Measurements from ENCODE around the gene GPR89B. TPM values are rescaled to one million over a fixed set of nuclear protein-coding genes. Genes with fewer than 3 reads are reported as not detected.
"Not testable (repeated sequence)": the region's sequence is repeated elsewhere in the genome, so short reads cannot be mapped to it uniquely, and the experiment has no call there.

GPR89B gene
- polyA plus RNA-seq, 3 donors, result 2.5 to 7.7 (median 7.7) TPM

GRCh38 chr1:148024918-148025317 lies 96.7 kb downstream of the GPR89B start:
- 100% methylated on average over 2 of the region's 5 CpGs for WGBS (ENCODE audit: insufficient coverage)
- not testable (repeated sequence) for H3K27me3 Mint-ChIP-seq (ENCODE audit: low read depth in 3 of 3); H3K79me2 ChIP-seq (ENCODE audit: insufficient read depth, low read length)

GRCh38 chr1:148027004-148027403 lies 98.8 kb downstream of the GPR89B start:
- intact Hi-C loops (cut with micrococcal nuclease); H3K4me3 Mint-ChIP-seq; H3K79me2 ChIP-seq (ENCODE audit: insufficient read depth, low read length); H2AFZ ChIP-seq (ENCODE audit: insufficient read depth, low read depth, low read length, poor library complexity, severe bottlenecking); H3K36me3 ChIP-seq (replicated peaks in 1 of 2; ENCODE audit: control insufficient read depth in 1 of 2, insufficient read depth in 2 of 2, low read length in 2 of 2); H3K27me3 Mint-ChIP-seq (ENCODE audit: low read depth in 3 of 3); H3K9me3 ChIP-seq (replicated peaks in 1 of 2; ENCODE audit: control insufficient read depth in 1 of 2, insufficient read depth in 1 of 2, low read length in 2 of 2); H3K27me3 ChIP-seq (ENCODE audit: control insufficient read depth in 2 of 2, insufficient read depth in 2 of 2, low read length in 2 of 2); H3K9me3 Mint-ChIP-seq; DNase-seq; H3K4me1 ChIP-seq (ENCODE audit: control insufficient read depth in 1 of 2, insufficient read depth in 2 of 2, low read length in 2 of 2); H3K9ac ChIP-seq (ENCODE audit: insufficient read depth, low read length, poor library complexity, severe bottlenecking); H3K27ac ChIP-seq (ENCODE audit: low read depth in 1 of 2, low read length in 2 of 2); H3K36me3 Mint-ChIP-seq; H3K4me3 ChIP-seq (replicated peaks in 1 of 3; ENCODE audit: low read depth in 2 of 3, low read length in 3 of 3); H3K27ac Mint-ChIP-seq; H3K4me2 ChIP-seq (replicated peaks; ENCODE audit: extremely low read depth, low read length, poor library complexity, severe bottlenecking); H4K20me1 ChIP-seq (ENCODE audit: insufficient read depth, low read length); H3K4me1 Mint-ChIP-seq: not testable (repeated sequence)
- WGBS (ENCODE audit: insufficient coverage), result no CpG with 5 or more reads among the region's 4 CpGs

More at GRCh38 chr1:148024918-148025317, 96.7 kb downstream of the GPR89B start:
- H3K4me3 ChIP-seq (replicated peaks in 1 of 3; ENCODE audit: low read depth in 2 of 3, low read length in 3 of 3); H3K4me3 Mint-ChIP-seq; H3K36me3 ChIP-seq (replicated peaks in 1 of 2; ENCODE audit: control insufficient read depth in 1 of 2, insufficient read depth in 2 of 2, low read length in 2 of 2); H3K36me3 Mint-ChIP-seq; H3K4me2 ChIP-seq (replicated peaks; ENCODE audit: extremely low read depth, low read length, poor library complexity, severe bottlenecking); H3K4me1 ChIP-seq (ENCODE audit: control insufficient read depth in 1 of 2, insufficient read depth in 2 of 2, low read length in 2 of 2); intact Hi-C loops (cut with micrococcal nuclease); DNase-seq; H3K27ac ChIP-seq (ENCODE audit: low read depth in 1 of 2, low read length in 2 of 2); H3K27me3 ChIP-seq (ENCODE audit: control insufficient read depth in 2 of 2, insufficient read depth in 2 of 2, low read length in 2 of 2); H3K27ac Mint-ChIP-seq; H3K4me1 Mint-ChIP-seq; H4K20me1 ChIP-seq (ENCODE audit: insufficient read depth, low read length); H2AFZ ChIP-seq (ENCODE audit: insufficient read depth, low read depth, low read length, poor library complexity, severe bottlenecking); H3K9me3 ChIP-seq (replicated peaks in 1 of 2; ENCODE audit: control insufficient read depth in 1 of 2, insufficient read depth in 1 of 2, low read length in 2 of 2); H3K9me3 Mint-ChIP-seq; H3K9ac ChIP-seq (ENCODE audit: insufficient read depth, low read length, poor library complexity, severe bottlenecking): not testable (repeated sequence)

GRCh38 chr1:148032247-148032646 lies 104.0 kb downstream of the GPR89B start:
- H3K4me1 Mint-ChIP-seq; H3K27ac ChIP-seq (ENCODE audit: low read depth in 1 of 2, low read length in 2 of 2); H3K79me2 ChIP-seq (ENCODE audit: insufficient read depth, low read length); H4K20me1 ChIP-seq (ENCODE audit: insufficient read depth, low read length); H3K4me3 ChIP-seq (replicated peaks in 1 of 3; ENCODE audit: low read depth in 2 of 3, low read length in 3 of 3); H3K36me3 Mint-ChIP-seq; H3K36me3 ChIP-seq (replicated peaks in 1 of 2; ENCODE audit: control insufficient read depth in 1 of 2, insufficient read depth in 2 of 2, low read length in 2 of 2); H2AFZ ChIP-seq (ENCODE audit: insufficient read depth, low read depth, low read length, poor library complexity, severe bottlenecking); H3K27ac Mint-ChIP-seq; H3K9ac ChIP-seq (ENCODE audit: insufficient read depth, low read length, poor library complexity, severe bottlenecking); H3K4me1 ChIP-seq (ENCODE audit: control insufficient read depth in 1 of 2, insufficient read depth in 2 of 2, low read length in 2 of 2); intact Hi-C loops (cut with micrococcal nuclease); DNase-seq; H3K9me3 ChIP-seq (replicated peaks in 1 of 2; ENCODE audit: control insufficient read depth in 1 of 2, insufficient read depth in 1 of 2, low read length in 2 of 2); H3K4me2 ChIP-seq (replicated peaks; ENCODE audit: extremely low read depth, low read length, poor library complexity, severe bottlenecking): not testable (repeated sequence)
- no CpG with 5 or more reads among the region's 3 CpGs for WGBS (ENCODE audit: insufficient coverage)
- H3K4me3 Mint-ChIP-seq, result peak overlapping the region in 1 of 2 donors; percentile 90
- peaks cover 11 to 33% (median 29%) of the 10 kb centered on the region in 3 donors for H3K27me3 Mint-ChIP-seq (ENCODE audit: low read depth in 3 of 3)
- H3K9me3 Mint-ChIP-seq, result peaks cover 0 to 15% (median 2%) of the 10 kb centered on the region in 7 donors
- H3K27me3 ChIP-seq (ENCODE audit: control insufficient read depth in 2 of 2, insufficient read depth in 2 of 2, low read length in 2 of 2), result peaks cover 4 to 15% of the 10 kb centered on the region in 2 donors

DNA sequence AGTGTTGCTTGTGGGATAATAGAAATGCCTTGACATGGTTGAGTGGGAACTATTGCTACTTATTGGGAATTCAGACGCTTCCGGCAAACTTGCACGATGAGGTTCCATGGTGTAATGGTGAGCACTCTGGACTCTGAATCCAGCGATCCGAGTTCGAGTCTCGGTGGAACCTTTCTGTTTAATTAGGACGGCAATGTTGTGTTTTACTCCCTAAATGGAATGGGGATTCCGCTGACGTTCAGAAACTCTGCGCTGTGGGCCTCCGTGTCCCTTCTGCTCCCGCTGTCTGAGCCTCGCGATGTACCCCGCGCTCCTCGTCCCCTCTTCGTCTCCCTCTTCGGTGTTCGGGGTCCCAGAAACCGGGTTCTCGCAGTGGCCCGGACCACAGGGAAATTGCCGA lies 104.5 kb downstream of the GPR89B start:
- DNase-seq; H3K4me3 ChIP-seq (replicated peaks in 1 of 3; ENCODE audit: low read depth in 2 of 3, low read length in 3 of 3); H3K4me1 ChIP-seq (ENCODE audit: control insufficient read depth in 1 of 2, insufficient read depth in 2 of 2, low read length in 2 of 2); H4K20me1 ChIP-seq (ENCODE audit: insufficient read depth, low read length); H3K4me3 Mint-ChIP-seq; H3K9ac ChIP-seq (ENCODE audit: insufficient read depth, low read length, poor library complexity, severe bottlenecking); H3K9me3 ChIP-seq (replicated peaks in 1 of 2; ENCODE audit: control insufficient read depth in 1 of 2, insufficient read depth in 1 of 2, low read length in 2 of 2); H3K27ac ChIP-seq (ENCODE audit: low read depth in 1 of 2, low read length in 2 of 2); H3K4me1 Mint-ChIP-seq; H3K36me3 ChIP-seq (replicated peaks in 1 of 2; ENCODE audit: control insufficient read depth in 1 of 2, insufficient read depth in 2 of 2, low read length in 2 of 2); H2AFZ ChIP-seq (ENCODE audit: insufficient read depth, low read depth, low read length, poor library complexity, severe bottlenecking); H3K27ac Mint-ChIP-seq; intact Hi-C loops (cut with micrococcal nuclease); H3K36me3 Mint-ChIP-seq; H3K79me2 ChIP-seq (ENCODE audit: insufficient read depth, low read length); H3K4me2 ChIP-seq (replicated peaks; ENCODE audit: extremely low read depth, low read length, poor library complexity, severe bottlenecking): not testable (repeated sequence)
- Mint-ChIP-seq H3K9me3 (peaks cover 0 to 15% (median 2%) of the 10 kb centered on the region in 7 donors), H3K27me3 (ENCODE audit: low read depth in 3 of 3) (peaks cover 11 to 35% (median 29%) of the 10 kb centered on the region in 3 donors)
- WGBS (ENCODE audit: insufficient coverage), result no CpG with 5 or more reads among the region's 25 CpGs
- peaks cover 4 to 15% of the 10 kb centered on the region in 2 donors for H3K27me3 ChIP-seq (ENCODE audit: control insufficient read depth in 2 of 2, insufficient read depth in 2 of 2, low read length in 2 of 2)

Measured in CD14-positive monocyte (primary cell).